Cardiac muscle cell (in vitro differentiated cells and primary cell): ENCODE measurements around the gene S100PBP. TPM values are rescaled to one million over a fixed set of nuclear protein-coding genes. Genes with fewer than 3 reads are reported as not detected.

ENCODE experiments used
- DNase-seq, 2 donors: peaks; one replicate each; pipeline versions ENCODE4 v3.0.0 to v3.0.0-alpha.2; 2010 to 2017; ENCODE audit warnings: low read depth in 1 of 2, low spot score in 1 of 2
- H3K27ac ChIP-seq: fragments of 200-600 bp; sonication (generic); 2 replicates; pipeline ENCODE4 v1.5.1; 2016
- H3K27me3 ChIP-seq: fragments of 200-600 bp; sonication (generic); 2 replicates; pipeline ENCODE4 v1.6.0; 2016; ENCODE audit warnings: control low read depth
- H3K36me3 ChIP-seq: fragments of 200-600 bp; sonication (generic); 2 replicates; pipeline ENCODE4 v1.5.1; 2016; ENCODE audit warnings: control low read depth
- H3K4me1 ChIP-seq: fragments of 200-600 bp; sonication (generic); 2 replicates; pipeline ENCODE4 v1.8.1; 2017; ENCODE audit warnings: low read depth, mild to moderate bottlenecking, mixed run types
- H3K4me3 ChIP-seq: fragments of 200-600 bp; sonication (generic); 2 replicates; pipeline ENCODE4 v1.5.1; 2016; ENCODE audit warnings: mild to moderate bottlenecking
- H3K9me3 ChIP-seq: fragments of 200-600 bp; sonication (generic); 2 replicates; pipeline ENCODE4 v1.5.1; 2017; ENCODE audit warnings: low read depth, mild to moderate bottlenecking, control low read depth
- polyA plus RNA-seq: library from polyadenylated mRNA; unstranded; fragments of >200 nt; fragmentation: Nextera tagmentation; extraction: Ambion mirVana; gene quantifications from 2 replicates; pipeline ENCODE4 v1.2.1, GENCODE V29; 2016
- total RNA-seq: library from RNA; depleted of rRNA; stranded (reverse); fragments of >200 nt; gene quantifications from 2 replicates; pipeline ENCODE4 v1.2.3, GENCODE V29; 2016
- TF ChIP-seq, protein P1 (sequence below): IDR thresholded peaks from 2 replicates; pipeline ENCODE4 v1.5.1; 2012; ENCODE audit warnings: low read depth, mild to moderate bottlenecking, low read length

S100PBP gene
- total and polyA plus RNA-seq, 2 experiments from 2014 or later, result 30.5 to 40.5 TPM

DNA sequence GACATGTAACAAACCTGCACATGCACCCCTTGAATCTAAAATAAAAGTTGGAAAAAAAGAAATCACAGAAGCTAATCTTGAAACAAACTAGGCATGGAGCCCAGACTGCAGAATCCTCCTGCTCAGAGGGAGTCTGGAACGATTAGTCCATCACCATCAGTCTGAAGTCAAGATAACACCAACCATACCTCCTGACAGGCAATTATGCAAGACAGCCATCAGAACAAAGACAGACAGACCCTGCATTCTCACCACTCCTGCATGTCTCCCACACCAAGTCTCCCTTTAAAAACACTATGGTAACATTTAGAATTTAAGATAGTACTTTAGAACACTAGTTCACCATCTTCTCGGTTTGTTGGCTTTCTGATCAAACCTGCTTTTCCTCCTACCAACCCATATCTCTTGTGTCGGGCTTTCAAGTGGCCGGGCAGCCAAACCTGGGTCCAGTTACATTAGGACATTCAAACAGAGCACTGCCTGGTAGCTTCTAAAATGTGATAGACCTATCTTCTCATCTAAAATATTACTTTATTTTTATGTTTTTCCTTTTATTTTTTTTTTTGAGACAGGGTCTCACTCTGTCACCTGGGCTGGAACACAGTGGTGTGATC lies 10.4 kb upstream of the S100PBP start:
- Histone ChIP-seq H3K27ac (peak overlapping the region; percentile 49), H3K27me3 (no peaks in the 10 kb centered on the region), H3K4me1 (peaks cover 39% of the 10 kb centered on the region), H3K36me3 (peaks cover 6% of the 10 kb centered on the region), H3K9me3 (no peaks in the 10 kb centered on the region), H3K4me3 (no peak overlapping the region)
- TF ChIP-seq, protein P1, sequence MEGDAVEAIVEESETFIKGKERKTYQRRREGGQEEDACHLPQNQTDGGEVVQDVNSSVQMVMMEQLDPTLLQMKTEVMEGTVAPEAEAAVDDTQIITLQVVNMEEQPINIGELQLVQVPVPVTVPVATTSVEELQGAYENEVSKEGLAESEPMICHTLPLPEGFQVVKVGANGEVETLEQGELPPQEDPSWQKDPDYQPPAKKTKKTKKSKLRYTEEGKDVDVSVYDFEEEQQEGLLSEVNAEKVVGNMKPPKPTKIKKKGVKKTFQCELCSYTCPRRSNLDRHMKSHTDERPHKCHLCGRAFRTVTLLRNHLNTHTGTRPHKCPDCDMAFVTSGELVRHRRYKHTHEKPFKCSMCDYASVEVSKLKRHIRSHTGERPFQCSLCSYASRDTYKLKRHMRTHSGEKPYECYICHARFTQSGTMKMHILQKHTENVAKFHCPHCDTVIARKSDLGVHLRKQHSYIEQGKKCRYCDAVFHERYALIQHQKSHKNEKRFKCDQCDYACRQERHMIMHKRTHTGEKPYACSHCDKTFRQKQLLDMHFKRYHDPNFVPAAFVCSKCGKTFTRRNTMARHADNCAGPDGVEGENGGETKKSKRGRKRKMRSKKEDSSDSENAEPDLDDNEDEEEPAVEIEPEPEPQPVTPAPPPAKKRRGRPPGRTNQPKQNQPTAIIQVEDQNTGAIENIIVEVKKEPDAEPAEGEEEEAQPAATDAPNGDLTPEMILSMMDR, result no peak
- peak; percentile 65 to 69 for DNase-seq

DNA sequence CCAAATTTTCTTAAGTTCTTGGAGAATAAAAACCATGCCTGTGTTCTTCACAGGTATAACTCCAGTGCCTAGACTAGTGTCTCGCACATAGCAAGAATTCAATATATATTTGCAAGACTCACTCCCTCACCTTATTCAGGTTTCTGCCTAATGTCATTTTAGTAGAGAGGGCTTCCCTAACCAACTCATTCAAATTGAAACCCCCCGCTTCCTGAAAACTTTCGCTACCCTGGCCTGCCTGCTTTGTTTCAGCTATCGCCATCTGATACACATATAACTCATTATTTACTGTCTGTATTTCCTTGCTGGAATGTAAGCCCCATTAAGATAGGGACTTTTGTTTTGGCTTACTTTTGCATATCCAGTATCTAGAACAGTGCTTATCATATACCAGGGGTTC lies 8.9 kb upstream of the S100PBP start:
- DNase-seq, result no peak
- no peaks in the 10 kb centered on the region for H3K9me3 ChIP-seq
- H3K36me3 ChIP-seq, result peaks cover 6% of the 10 kb centered on the region
- H3K4me3 ChIP-seq, result no peak overlapping the region
- H3K27me3 ChIP-seq, result no peaks in the 10 kb centered on the region
- no peak overlapping the region for H3K27ac ChIP-seq
- TF ChIP-seq, protein P1, result no peak
- H3K4me1 ChIP-seq, result peaks cover 52% of the 10 kb centered on the region

GRCh38 chr1:32810358-32810757 lies 7.1 kb upstream of the S100PBP start:
- no peaks in the 10 kb centered on the region for H3K27me3 ChIP-seq
- H3K27ac ChIP-seq, result no peak overlapping the region
- H3K9me3 ChIP-seq, result no peaks in the 10 kb centered on the region
- no peak overlapping the region for H3K4me3 ChIP-seq
- peaks cover 6% of the 10 kb centered on the region for H3K36me3 ChIP-seq
- peaks cover 60% of the 10 kb centered on the region for H3K4me1 ChIP-seq
- TF ChIP-seq, protein P1, result no peak
- no peak for DNase-seq

DNA sequence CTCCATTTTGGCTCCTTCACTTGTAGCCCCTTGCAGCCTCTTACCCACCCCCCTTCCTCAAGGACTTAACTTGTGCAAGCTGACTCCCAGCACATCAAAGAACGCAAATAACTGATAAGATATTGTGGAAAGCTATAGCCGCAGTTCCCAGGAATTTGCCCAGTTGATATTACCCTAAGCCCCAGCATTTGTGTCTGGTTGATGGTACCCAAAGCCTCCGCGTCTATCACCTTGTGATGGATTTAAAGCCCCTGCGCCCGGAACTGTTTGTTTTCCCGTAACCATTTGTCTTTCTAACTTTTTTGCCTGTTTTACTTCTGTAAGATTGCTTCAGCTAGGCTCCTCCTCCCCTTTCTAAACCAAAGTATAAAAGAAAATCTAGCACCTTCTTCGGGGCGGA lies 6.2 kb upstream of the S100PBP start:
- peaks cover 6% of the 10 kb centered on the region for H3K36me3 ChIP-seq
- no peaks in the 10 kb centered on the region for H3K27me3 ChIP-seq
- TF ChIP-seq, protein P1, result no peak
- H3K27ac ChIP-seq, result no peak overlapping the region
- no peak overlapping the region for H3K4me3 ChIP-seq
- peaks cover 64% of the 10 kb centered on the region for H3K4me1 ChIP-seq
- DNase-seq, result no peak
- H3K9me3 ChIP-seq, result no peaks in the 10 kb centered on the region

GRCh38 chr1:32811917-32812316 lies 5.5 kb upstream of the S100PBP start:
- no peak for DNase-seq
- no peak overlapping the region for H3K4me3 ChIP-seq
- H3K27ac ChIP-seq, result no peak overlapping the region
- peaks cover 6% of the 10 kb centered on the region for H3K36me3 ChIP-seq
- no peaks in the 10 kb centered on the region for H3K9me3 ChIP-seq
- no peaks in the 10 kb centered on the region for H3K27me3 ChIP-seq
- TF ChIP-seq, protein P1, result no peak
- peaks cover 58% of the 10 kb centered on the region for H3K4me1 ChIP-seq
